HepG2 (cell line): ENCODE measurements around the gene ATP8B1. TPM values are rescaled to one million over a fixed set of nuclear protein-coding genes. Genes with fewer than 3 reads are reported as not detected.

Experiments used
- CREM ChIP-seq, 2 experiments: sonication (generic) in 1 of 2; formaldehyde crosslinking in 1 of 2; IDR thresholded peaks; 2 replicates each; pipeline versions ENCODE4 v1.4.0 to v1.6.1; 2016 to 2020; ENCODE audit warnings: antibody characterized with exemption in 1 of 2, mild to moderate bottlenecking in 1 of 2, missing genetic modification reagents in 1 of 2
- GABPB1 ChIP-seq: IDR thresholded peaks from 2 replicates; pipeline ENCODE4 v1.6.1; 2016; ENCODE audit warnings: mild to moderate bottlenecking, missing genetic modification reagents, moderate library complexity, missing compliant biosample characterization
- GMEB2 ChIP-seq: IDR thresholded peaks from 2 replicates; pipeline ENCODE4 v1.6.1; 2016; ENCODE audit warnings: missing biosample characterization, missing genetic modification reagents, low read depth
- JDP2 ChIP-seq: sonication (generic); formaldehyde crosslinking; IDR thresholded peaks from 2 replicates; pipeline ENCODE4 v1.8.1; 2022; ENCODE audit warnings: missing genetic modification reagents, borderline replicate concordance
- MYNN ChIP-seq: sonication (generic); formaldehyde crosslinking; IDR thresholded peaks from 2 replicates; pipeline ENCODE4 v1.4.0; 2020; ENCODE audit warnings: mild to moderate bottlenecking, low read depth, missing genetic modification reagents
- NCOA5 ChIP-seq: sonication (generic); formaldehyde crosslinking; IDR thresholded peaks from 2 replicates; pipeline ENCODE4 v1.4.0; 2020; ENCODE audit warnings: missing genetic modification reagents
- POLR2AphosphoS2 ChIP-seq: IDR thresholded peaks from 2 replicates; pipeline ENCODE4 v1.6.1; 2011; ENCODE audit warnings: low read depth, low read length, improper control_type of control experiment
- RBM22 ChIP-seq: fragments of 200-400 bp; formaldehyde crosslinking; optimal IDR thresholded peaks from 2 replicates; pipeline ENCODE3; 2017; ENCODE audit warnings: mild to moderate bottlenecking, low read length, moderate library complexity
- RORA ChIP-seq: sonication (generic); formaldehyde crosslinking; IDR thresholded peaks from 2 replicates; pipeline ENCODE4 v1.5.0; 2020; ENCODE audit warnings: mild to moderate bottlenecking, missing genetic modification reagents, moderate library complexity
- SALL1 ChIP-seq: sonication (generic); formaldehyde crosslinking; IDR thresholded peaks from 2 replicates; pipeline ENCODE4 v1.8.0; 2022; ENCODE audit warnings: mild to moderate bottlenecking, missing genetic modification reagents
- TAF15 ChIP-seq: fragments of 200-400 bp; formaldehyde crosslinking; IDR thresholded peaks from one replicate; pipeline ENCODE4 v1.6.1; 2018; ENCODE audit warnings: mild to moderate bottlenecking, low read depth, low read length; ENCODE audit not compliant: poor library complexity, severe bottlenecking
- ZBTB3 ChIP-seq: sonication (generic); formaldehyde crosslinking; IDR thresholded peaks from 2 replicates; pipeline ENCODE4 v1.4.0; 2020; ENCODE audit warnings: low read depth, mild to moderate bottlenecking, moderate library complexity, missing genetic modification reagents, borderline replicate concordance
- ZFP37 ChIP-seq: sonication (generic); formaldehyde crosslinking; IDR thresholded peaks from 2 replicates; pipeline ENCODE4 v1.4.0; 2020; ENCODE audit warnings: missing genetic modification reagents, borderline replicate concordance
- ZNF207 ChIP-seq: fragments of 450-650 bp; IDR thresholded peaks from 2 replicates; pipeline ENCODE4 v1.6.1; 2016; ENCODE audit warnings: antibody characterized with exemption, borderline replicate concordance
- ZNF296 ChIP-seq: sonication (generic); formaldehyde crosslinking; conservative IDR thresholded peaks from 2 replicates; pipeline ENCODE4 v1.5.0; 2020; ENCODE audit warnings: mild to moderate bottlenecking, missing genetic modification reagents
- ZNF44 ChIP-seq: sonication (generic); formaldehyde crosslinking; IDR thresholded peaks from 2 replicates; pipeline ENCODE4 v1.5.1; 2020; ENCODE audit warnings: mild to moderate bottlenecking, missing genetic modification reagents
- ZNF674 ChIP-seq: sonication (generic); formaldehyde crosslinking; IDR thresholded peaks from 2 replicates; pipeline ENCODE4 v1.5.0; 2020; ENCODE audit warnings: low read depth, mild to moderate bottlenecking, missing genetic modification reagents
- ZNF878 ChIP-seq: sonication (generic); formaldehyde crosslinking; IDR thresholded peaks from 2 replicates; pipeline ENCODE4 v1.8.1; 2023; ENCODE audit warnings: mild to moderate bottlenecking, missing genetic modification reagents, moderate library complexity
- ZSCAN31 ChIP-seq: sonication (generic); formaldehyde crosslinking; IDR thresholded peaks from 2 replicates; pipeline ENCODE4 v1.5.0; 2020; ENCODE audit warnings: low read depth, mild to moderate bottlenecking, missing genetic modification reagents
- polyA plus RNA-seq, 8 experiments: library from polyadenylated mRNA; depleted of rRNA in 3 of 8; stranded (reverse) in 7 of 8; unstranded in 1 of 8; fragments of >200 nt; fragmentation: Illumina TruSeq in 4 of 8; extraction: Trizol in 4 of 8; gene quantifications; 2 replicates each; pipeline versions ENCODE4 v1.2.1 to v1.2.3, GENCODE V29; 2011 to 2016; ENCODE audit warnings: low read depth in 4 of 8, missing spikeins in 1 of 8, mixed read lengths in 1 of 8; ENCODE audit not compliant: insufficient read depth in 1 of 8
- total RNA-seq, 5 experiments: library from RNA; depleted of rRNA; stranded (reverse); fragments of >200 nt; fragmentation: Illumina TruSeq; extraction: Trizol; gene quantifications; 2 replicates each; pipeline ENCODE4 v1.2.3, GENCODE V29; 2016; ENCODE audit warnings: low read depth in 1 of 5
- TF ChIP-seq, protein P1 (sequence below): sonication (generic); formaldehyde crosslinking; IDR thresholded peaks from 2 replicates; pipeline ENCODE4 v1.5.0; 2020; ENCODE audit warnings: mild to moderate bottlenecking, missing genetic modification reagents, borderline replicate concordance
- TF ChIP-seq, protein P2 (sequence below), 2 experiments: IDR thresholded peaks; 2 replicates each; pipeline ENCODE4 v1.6.1; 2011 to 2012; ENCODE audit warnings: low read length in 2 of 2, borderline replicate concordance in 1 of 2, low read depth in 1 of 2, mild to moderate bottlenecking in 1 of 2, moderate library complexity in 1 of 2

The ATP8B1 gene
- total and polyA plus RNA-seq, 2 of the 13 experiments (the other 11 are each of a cell fraction or from before 2014, with no cell fraction given), result 2.8 to 4.0 TPM

GRCh38 chr18:57797209-57797651 is 5.9 kb downstream of the ATP8B1 start (continued):
- TF ChIP-seq ZSCAN31 (no peak), TAF15 (no peak), RORA (CRISPR knock-in tag) (no peak), ZNF44 (CRISPR knock-in tag) (no peak), NCOA5 (CRISPR knock-in tag) (0 out of 2 replicates have a peak, but pooled peaks have one; percentile 34), ZFP37 (CRISPR knock-in tag) (peak; percentile 83; the same call in 1 of the 2 replicates), ZNF878 (CRISPR knock-in tag) (peak; percentile 55; the same call in 1 of the 2 replicates), ZNF674 (CRISPR knock-in tag) (no peak), ZBTB3 (CRISPR knock-in tag) (no peak), MYNN (CRISPR knock-in tag) (no peak), SALL1 (peak; percentile 99), ZNF207 (no peak), GMEB2 (CRISPR knock-in tag) (no peak), JDP2 (CRISPR knock-in tag) (no peak), RBM22 (no peak), GABPB1 (CRISPR knock-in tag) (0 out of 2 replicates have a peak, but pooled peaks have one; percentile 11), ZNF296 (CRISPR knock-in tag) (no peak), POLR2AphosphoS2 (no peak), CREM (IDR thresholded peaks at IDR 0.05) (peak; percentile 83), CREM (CRISPR knock-in tag; IDR thresholded peaks at IDR 0.05) (no peak)
- TF ChIP-seq, protein P1, sequence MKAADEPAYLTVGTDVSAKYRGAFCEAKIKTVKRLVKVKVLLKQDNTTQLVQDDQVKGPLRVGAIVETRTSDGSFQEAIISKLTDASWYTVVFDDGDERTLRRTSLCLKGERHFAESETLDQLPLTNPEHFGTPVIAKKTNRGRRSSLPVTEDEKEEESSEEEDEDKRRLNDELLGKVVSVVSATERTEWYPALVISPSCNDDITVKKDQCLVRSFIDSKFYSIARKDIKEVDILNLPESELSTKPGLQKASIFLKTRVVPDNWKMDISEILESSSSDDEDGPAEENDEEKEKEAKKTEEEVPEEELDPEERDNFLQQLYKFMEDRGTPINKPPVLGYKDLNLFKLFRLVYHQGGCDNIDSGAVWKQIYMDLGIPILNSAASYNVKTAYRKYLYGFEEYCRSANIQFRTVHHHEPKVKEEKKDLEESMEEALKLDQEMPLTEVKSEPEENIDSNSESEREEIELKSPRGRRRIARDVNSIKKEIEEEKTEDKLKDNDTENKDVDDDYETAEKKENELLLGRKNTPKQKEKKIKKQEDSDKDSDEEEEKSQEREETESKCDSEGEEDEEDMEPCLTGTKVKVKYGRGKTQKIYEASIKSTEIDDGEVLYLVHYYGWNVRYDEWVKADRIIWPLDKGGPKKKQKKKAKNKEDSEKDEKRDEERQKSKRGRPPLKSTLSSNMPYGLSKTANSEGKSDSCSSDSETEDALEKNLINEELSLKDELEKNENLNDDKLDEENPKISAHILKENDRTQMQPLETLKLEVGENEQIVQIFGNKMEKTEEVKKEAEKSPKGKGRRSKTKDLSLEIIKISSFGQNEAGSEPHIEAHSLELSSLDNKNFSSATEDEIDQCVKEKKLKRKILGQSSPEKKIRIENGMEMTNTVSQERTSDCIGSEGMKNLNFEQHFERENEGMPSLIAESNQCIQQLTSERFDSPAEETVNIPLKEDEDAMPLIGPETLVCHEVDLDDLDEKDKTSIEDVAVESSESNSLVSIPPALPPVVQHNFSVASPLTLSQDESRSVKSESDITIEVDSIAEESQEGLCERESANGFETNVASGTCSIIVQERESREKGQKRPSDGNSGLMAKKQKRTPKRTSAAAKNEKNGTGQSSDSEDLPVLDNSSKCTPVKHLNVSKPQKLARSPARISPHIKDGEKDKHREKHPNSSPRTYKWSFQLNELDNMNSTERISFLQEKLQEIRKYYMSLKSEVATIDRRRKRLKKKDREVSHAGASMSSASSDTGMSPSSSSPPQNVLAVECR (CRISPR knock-in tag), result peak; percentile 65; the same call in 1 of the 2 replicates
- TF ChIP-seq, protein P2, sequence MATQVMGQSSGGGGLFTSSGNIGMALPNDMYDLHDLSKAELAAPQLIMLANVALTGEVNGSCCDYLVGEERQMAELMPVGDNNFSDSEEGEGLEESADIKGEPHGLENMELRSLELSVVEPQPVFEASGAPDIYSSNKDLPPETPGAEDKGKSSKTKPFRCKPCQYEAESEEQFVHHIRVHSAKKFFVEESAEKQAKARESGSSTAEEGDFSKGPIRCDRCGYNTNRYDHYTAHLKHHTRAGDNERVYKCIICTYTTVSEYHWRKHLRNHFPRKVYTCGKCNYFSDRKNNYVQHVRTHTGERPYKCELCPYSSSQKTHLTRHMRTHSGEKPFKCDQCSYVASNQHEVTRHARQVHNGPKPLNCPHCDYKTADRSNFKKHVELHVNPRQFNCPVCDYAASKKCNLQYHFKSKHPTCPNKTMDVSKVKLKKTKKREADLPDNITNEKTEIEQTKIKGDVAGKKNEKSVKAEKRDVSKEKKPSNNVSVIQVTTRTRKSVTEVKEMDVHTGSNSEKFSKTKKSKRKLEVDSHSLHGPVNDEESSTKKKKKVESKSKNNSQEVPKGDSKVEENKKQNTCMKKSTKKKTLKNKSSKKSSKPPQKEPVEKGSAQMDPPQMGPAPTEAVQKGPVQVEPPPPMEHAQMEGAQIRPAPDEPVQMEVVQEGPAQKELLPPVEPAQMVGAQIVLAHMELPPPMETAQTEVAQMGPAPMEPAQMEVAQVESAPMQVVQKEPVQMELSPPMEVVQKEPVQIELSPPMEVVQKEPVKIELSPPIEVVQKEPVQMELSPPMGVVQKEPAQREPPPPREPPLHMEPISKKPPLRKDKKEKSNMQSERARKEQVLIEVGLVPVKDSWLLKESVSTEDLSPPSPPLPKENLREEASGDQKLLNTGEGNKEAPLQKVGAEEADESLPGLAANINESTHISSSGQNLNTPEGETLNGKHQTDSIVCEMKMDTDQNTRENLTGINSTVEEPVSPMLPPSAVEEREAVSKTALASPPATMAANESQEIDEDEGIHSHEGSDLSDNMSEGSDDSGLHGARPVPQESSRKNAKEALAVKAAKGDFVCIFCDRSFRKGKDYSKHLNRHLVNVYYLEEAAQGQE (IDR thresholded peaks at IDR 0.05; ENCODE audit: borderline replicate concordance in 1 of 2, low read depth in 1 of 2, low read length in 2 of 2), result no peak; a peak in 1 of 4 replicates
